SW480 (cell line): ENCODE measurements around the gene IL17RE.
"Not testable (repeated sequence)": the region's sequence is repeated elsewhere in the genome, so short reads cannot be mapped to it uniquely, and the experiment has no call there.

ENCODE experiments used
- DNase-seq: peaks from one replicate; pipeline ENCODE4 v3.0.0-alpha.2; 2016; ENCODE audit warnings: low spot score

Gene IL17RE

DNA sequence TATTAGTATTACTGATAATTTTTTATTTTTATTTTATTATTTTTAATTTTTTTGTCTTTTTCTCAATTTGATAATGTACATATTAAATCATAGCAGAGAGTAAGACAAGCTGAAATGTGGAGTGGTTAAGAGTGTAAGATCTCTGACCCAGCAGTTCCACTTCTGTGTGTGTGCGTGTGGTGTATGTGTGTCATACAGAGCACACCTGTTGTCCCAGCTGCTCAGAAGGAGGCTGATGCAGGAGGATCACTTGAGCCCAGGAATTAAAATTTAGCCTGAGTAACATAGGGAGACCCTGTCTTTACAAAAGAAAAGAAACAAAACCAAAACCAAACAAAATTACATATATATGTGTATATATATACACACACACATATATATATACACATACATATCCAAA, 21.2 kb upstream of the IL17RE start:
- no peak for DNase-seq

DNA sequence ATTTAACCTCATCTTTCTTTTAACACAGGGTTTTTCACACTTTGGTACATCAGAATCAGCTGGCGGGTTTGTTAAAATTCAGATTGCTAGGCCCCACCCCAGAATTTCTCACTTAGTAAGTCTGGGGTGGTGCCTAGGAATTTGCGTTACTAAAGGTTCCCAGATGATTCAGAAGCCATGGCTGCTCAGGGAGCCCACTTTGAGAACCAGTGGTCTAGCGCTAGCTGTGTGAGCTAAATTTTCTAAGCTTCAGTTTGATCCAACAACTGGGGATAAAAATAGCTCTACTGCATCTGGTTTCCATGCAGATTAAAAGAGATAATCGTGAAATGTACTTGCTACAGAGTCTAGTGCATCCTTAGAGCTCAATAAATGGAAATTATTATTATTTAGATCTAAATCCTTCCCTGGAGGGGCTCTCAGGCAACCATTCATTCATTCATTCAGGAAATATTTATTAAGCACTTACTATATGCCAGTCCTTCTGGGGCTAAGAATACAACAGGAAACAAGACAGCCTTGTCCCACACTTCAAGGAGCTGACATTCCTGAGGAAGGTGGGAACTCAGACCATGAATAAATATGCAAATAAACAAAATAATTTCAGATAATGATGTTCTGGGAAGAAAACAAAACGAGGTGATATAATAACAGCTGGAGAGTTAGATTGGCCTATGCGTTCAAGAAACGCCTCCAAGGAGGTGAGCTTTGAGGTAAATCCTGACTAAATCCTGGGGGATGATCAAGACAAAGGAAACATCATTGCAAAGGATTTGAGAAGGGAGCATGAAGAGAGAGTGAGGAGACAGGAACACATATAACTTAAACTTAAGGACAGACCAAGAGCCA, 18.7 kb upstream of the IL17RE start:
- DNase-seq: no peak

DNA sequence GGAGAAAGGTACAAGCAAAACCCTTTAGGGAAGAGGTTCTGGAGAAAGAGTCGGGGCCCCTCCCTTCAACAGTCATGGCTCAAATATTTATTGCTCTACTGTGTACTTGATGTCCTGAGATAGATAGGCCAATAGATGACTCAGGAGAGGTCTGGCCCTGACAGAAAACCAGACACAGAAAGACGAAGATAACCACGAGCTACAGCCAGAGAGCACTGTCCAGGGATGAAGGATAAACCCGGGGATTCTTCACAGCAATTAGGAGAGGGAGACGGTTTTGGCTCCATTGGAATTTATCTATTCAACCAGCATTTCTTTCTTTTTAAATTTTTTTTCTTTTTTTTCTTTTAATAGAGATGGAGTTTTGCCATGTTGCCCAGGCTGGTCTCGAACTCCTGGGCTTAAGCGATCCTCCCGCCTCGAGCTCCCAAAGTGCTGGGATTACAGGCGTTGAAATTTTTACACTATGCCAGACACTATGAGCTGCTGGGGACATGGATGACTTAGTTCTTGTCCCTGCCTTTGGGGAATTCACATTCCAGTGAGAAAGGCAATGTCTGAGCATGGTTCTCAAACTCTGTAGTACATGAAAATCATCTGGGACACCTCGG, 18.0 kb upstream of the IL17RE start:
- DNase-seq: peak; percentile 90

DNA sequence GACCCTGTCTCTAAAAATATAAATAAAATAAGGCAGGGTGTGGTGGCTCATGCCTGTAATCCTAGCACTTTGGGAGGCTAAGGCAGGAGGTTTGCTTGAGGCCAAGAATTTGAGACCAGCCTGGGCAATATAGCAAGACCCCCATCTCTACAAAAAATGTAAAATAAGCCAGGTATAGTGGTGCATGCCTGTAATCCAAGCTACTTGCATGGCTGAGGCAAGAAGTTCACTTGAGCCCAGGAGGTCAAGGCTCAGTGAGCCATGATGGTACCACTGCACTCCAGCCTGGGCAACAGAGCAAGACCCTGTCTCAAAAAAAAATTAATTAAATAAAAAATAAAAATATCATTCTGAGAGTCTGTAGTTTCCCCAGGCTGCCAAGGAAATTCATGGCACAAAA, 16.3 kb upstream of the IL17RE start:
- DNase-seq: no peak

DNA sequence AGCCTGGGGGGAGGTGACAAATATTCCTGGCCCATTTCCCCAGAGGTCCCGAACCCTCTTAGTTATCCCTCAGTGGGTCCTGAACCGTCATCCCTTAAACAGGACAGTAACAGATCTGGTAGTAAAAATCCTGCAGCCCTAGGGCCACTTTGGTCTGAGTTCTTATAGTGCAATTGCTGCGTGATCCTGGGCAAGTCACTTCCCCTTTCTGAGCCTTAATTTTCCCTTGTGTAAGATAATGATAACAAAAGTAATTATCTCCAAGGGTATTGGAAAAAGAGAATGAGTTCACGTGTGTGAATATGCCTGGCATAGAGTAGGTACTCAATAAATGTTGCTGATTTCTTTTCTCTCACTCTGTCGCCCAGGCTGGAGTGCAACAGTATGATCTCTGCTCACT, 15.2 kb upstream of the IL17RE start:
- DNase-seq: no peak

DNA sequence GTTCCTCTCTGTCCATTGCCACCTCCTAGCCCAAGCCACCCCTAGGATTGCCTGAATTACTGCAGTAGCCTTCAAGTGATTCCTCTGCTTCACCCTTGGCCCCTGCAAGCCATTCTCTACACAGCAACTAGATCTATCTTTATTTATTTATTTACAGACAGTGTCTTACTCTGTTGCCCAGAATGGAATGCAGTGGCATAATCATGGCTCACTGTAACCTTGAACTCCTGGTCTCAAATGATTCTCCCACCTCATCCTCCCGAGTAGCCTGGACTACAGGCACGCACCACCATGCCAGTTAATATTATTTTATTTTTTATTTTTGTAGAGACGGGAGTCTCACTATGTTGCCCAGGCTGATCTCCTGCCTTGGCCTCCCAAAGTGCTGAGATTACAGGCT, 14.1 kb upstream of the IL17RE start:
- no peak for DNase-seq

DNA sequence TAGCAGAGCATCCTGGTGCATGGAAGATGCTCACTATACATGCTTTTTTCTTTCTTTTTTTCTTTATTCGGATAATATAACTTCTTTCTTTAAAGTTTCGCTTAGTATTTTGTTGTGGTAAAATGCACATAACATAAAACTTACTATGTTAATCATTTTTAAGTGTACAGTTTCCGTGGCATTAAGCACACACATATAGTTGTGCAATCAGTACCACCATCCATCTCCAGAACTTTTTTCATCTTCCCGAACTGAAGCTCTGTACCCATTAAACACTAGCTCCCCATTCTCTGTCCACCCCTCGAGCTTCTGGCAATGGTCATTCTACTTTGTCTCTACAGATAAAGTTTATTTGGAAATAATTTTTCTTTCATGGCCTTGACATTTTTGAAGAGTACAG, 13.2 kb upstream of the IL17RE start:
- DNase-seq: no peak

DNA sequence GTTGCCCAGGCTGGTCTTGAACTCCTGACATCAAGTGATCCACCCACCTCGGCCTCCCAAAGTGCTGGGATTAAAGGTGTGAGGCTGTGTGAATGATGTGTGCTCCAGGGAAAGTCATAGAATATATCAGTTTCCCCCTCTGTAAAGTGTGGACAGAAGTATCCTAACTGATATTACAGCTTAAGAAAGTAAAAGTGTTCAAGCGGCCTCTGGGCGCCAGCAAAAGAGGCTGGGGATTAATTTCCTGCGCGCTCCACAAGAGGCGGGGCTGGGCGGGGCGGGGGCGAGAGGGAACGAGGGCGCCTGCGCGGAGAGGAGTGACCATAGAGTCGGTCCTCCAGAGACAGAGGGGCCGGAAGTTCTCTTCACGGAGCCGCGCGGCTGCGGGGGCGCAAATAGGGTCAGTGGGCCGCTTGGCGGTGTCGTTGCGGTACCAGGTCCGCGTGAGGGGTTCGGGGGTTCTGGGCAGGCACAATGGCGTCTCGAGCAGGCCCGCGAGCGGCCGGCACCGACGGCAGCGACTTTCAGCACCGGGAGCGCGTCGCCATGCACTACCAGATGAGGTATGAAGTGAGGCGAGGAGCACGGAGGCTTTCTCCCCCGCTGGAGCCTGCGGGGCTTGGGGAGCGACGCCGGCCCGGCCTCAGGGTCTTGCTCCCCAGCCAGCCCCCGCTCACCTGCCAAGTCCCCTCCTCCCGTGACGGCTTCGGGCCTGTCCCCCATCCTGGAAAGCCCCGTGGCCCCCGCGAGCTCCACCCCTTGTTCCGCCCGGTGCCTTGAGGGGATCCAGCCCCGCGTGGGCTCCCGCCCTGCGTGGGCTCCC, 12.2 kb upstream of the IL17RE start, which contains the start of gene JAGN1:
Gene JAGN1, plus strand, starts transcription at position 362 of the 823 bp plus-strand sequence. Its CDS starts 113 bp downstream, at position 475.
- DNase-seq: peak; percentile 75

DNA sequence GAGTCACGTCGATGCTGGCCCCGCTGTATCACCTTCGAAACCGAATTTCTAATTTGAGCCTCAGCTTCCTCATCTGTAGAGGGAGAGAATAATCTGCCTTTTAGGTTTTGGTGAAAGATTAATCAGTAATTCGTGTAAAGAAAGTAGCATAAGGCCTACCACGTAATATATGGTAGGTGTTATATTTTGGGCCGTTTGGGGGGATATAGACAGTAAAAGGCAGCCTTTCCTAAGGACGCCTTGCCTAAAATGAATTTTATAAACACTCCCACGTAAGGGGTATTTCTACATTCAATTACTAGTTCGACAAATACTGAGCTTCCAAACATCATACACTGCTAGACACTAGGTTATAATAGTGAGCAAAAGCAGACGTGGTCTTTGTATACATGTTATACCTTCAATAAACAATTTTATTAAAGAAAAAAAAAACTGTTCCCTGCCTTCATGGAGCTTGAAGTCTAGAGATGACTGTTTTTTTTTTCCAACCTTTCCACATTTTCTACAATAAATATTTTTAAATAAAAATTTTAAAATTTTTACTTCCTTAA, 11.5 kb upstream of the IL17RE start:
- no peak for DNase-seq

DNA sequence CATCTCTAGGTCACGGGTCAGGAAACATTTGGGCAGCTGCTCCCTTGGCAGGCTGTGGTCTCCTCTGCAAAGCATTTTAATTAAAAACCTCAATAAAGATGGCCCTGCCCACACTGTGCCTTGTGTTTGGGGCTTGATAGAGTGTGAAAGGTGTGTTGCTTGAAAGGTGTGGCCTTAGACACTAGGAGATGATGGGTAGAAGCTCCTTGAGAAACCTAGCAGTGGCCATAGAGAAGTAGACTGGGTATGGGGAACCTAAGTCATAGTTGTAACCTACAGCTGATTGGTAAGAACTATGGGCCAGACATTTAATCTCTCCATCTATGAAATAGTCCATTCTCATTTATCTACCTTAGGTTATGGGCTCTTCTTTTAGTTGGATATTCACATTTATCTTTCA, 8.9 kb upstream of the IL17RE start:
- no peak for DNase-seq

DNA sequence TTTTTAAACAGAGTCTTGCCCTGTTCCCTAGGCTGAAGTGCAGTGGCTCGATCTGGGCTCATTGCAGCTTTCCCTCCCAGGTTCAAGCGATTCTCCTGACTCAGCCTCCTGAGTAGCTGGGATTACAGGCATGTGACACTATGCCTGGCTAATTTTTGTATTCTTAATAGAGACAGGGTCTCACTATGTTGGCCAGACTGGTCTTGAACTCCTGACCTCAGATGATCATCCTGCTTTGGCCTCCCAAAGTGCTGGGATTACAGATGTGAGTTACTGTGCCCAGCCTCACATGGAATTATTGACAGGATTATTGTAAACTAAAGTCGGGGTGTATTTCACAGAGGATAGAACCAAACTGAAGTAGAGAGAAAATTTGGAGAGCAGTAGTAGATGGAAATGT, 6.9 kb upstream of the IL17RE start:
- DNase-seq: not testable (repeated sequence)

DNA sequence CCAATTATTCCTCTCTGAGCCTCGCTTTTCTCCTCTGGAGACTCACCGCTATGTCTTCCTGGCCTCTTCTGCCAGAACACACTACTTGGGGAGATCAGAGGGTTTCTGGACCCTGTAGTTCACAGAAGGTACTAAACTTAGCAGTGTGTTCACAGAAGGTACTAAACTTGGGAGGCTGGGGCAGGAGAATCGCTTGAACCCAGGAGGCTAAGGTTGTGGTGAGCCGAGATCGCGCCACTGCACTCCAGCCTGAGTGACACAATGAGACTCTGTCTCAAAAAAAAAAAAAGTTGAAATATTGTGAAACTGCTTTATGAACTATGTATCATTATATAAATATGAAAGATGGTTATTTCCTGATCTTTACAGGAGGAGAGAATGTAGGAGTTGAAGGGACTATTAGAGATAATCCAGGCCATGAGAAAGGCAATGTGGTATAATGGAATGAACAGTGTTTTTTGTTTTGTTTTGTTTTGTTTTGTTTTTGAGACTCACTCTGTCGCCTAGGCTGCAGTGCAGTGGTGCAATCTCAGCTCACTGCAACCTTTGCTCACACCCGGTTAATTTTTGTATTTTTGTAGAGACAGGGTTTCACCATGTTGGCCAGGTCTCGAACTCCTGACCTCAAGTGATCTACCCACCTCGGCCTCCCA, 5.8 kb upstream of the IL17RE start:
- DNase-seq: not testable (repeated sequence)

DNA sequence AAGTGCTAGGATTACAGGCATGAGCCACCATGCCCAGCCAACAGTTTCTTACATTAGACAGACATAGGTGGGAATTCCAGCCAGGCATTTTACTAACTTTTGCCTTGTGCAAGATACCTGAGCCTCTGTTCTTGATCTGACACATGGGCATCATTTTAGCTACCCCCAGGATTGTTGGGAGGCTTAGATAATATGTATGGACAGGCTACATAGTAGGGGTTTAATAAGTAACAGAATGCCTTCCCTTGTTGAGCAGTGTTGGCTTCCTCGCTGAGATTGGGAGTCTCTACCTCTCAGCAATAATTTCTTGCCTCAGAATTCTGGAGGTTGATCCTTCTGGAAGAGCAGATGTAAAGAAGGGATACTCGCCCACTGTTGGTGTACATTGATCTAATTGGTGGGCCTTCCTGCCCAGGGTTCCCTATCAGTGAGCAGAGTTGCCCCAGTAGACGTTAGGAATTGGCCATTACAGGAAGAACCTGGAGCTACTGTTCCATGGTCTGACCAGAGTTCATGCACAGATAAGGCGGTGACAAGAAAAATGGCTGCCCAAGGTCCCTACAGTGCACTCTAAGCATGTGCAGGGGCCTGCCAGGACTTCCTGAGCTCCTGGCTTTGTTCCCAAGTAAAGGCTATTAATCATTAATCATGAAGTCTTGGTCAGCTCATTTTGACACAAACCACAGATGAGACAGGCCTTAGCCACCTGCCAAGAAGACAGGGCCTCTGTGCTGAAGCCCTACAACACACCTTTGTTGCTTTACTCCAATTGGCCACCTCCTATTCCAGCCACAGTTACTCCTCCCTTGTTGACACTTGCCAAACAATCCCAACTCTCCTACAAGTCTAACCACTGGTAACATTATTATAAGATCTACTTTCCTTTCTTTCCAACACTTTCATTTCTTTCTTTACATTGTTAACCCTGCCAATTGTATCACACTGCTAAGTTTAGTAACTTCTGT, 5.0 kb upstream of the IL17RE start:
- DNase-seq: peak; percentile 90

DNA sequence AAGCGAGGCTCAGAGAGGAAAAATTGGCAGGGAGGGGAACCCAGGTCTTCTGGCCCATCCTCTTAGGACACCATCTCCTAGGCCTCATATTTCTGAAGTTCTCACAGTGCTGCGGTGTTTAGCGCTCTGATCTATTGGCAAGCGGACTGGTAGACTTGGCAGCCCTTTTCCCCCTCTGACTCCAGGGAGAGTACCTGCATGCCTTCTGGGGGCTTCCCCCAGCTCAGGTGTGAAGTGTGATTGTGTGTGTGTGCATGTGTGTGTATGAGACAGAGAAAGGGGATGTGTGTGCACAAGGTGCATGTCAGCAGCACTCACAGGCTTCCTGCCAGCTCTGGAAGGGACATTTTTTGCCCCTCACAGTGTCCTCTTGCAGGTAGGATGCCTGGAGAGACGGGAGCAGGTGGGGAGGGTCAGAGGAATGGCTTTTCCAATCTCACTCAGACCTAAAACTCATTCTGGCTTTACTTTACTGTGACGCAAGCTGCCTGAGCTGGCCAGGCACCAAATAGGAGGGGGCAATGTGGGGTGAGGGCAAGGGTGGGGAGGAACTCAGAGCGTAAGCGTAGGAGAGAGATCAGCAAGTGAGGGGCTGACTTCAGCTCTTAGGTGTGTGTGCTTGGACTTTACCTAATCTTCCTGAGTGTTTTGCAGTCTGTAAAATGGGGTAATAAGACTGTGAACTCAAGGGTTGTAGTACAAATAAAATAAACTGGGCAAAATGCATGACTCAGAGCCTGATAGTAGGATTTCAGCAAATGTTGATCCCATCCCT, 4.0 kb upstream of the IL17RE start:
- DNase-seq: no peak

DNA sequence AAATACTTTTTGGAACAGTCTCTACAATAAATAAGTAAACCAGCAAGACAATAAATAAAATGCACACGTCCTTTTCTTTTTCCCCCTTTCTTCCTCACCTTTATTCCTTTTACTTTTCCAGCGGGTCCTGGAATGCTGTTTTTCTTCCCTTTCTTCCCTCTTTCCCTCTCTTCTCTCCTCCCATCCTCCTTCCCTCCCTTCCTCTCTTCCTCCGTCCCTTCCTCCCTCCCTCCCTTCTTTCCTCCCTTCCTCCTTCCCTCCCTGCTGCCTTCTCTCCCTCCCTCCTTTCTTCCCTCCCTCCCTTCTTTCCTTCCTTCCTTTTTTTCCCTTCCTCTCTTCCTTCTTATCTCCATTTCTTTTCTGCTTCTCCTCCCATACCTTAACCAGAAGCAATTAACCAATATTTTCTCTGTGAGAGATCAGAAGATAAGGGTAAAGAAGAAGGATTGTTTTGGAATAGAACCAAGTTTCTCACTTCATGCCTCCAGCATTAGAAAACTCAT, 3.3 kb upstream of the IL17RE start:
- DNase-seq: no peak

DNA sequence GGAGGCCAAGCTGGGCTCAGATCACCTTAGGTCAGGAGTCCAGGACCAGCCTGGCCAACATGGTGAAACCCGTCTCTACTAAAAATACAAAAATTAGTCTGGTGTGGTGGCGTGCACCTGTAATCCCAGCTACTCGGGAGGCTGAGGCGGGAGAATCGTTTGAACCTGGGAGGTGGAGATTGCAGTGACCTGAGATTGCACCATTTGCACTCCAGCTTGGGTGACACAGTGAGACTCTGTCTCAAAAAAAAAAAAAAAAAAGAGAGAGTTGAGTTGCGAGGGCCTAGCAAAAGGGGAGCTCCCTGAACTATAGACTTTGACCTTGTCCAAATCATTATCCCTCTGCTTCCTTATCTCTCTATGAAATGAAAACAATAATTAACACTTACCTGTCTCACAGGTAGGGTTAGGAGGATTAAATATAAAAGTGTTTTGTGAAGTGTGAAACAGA, 1.7 kb upstream of the IL17RE start:
- not testable (repeated sequence) for DNase-seq

DNA sequence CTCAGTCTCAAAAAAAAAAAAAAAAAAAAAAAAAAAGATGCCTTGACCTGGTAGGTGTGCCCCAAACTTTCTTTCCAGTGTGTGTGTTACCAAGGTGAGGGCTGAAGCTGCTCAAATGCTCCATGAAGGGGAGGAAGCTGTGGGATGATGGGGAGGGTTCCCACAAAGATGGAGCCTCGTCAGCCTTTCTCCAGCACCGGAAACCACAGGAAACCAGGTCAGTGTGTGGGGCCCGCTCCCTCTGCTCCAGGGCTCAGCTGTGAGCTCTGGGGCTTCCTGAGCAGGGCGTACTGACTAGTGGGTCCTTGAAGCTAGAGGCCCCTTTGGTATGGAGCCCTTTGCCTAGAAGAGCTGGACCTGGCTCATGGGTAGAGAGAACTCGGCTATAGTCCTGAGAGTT, 681 bp upstream of the IL17RE start:
- DNase-seq: no peak

DNA sequence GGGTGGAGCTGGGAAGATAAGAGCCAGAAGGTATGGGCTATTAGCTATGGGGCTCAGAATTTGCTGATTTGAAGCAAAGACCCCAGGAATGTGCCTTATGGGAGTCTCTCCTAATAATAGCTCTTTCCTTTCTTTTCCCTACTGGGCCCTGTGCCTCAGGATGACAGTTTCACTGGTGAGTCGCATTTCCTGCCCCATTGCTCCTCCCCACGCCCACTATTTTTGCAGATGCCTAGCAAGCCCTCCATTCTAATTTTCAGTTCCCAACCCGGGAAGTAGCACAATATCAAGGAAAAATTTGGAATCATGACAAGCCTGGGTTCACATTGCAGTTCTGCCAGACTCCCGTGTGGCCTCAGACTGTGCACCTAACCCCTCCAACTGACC, 583 bp downstream of the IL17RE start:
- DNase-seq: no peak

DNA sequence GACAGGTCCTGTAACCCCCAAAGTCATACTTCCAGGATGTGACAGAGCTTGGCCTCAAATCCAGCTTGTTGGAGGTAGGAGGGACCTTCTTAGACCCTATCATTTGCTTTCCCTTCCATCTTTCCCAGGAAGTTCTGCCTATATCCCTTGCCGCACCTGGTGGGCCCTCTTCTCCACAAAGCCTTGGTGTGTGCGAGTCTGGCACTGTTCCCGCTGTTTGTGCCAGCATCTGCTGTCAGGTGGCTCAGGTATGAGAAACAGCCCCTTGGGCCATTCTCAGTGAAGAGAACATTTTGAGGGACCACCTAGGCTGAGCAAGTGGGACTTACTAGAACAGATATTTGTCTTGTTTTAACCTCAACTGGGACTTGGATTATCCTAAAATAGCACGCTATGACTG, 1.3 kb downstream of the IL17RE start:
- no peak for DNase-seq

DNA sequence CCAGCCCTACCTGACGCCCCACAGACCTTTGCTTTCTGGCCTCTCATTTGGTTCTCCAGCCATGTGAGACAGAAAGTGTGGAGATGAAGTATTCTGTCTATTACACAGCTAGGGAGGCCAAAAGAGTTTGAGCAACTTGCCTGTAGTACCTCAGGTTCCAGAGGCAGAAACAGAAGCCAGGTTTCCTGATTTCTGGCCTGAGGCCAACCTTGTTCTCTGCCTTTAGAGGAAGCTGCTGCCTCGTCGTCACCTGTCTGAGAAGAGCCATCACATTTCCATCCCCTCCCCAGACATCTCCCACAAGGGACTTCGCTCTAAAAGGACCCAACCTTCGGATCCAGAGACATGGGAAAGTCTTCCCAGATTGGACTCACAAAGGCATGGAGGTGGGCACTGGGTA, 3.8 kb downstream of the IL17RE start:
- DNase-seq: no peak
